Measurements from ENCODE around the gene ATN1.
"Not testable (repeated sequence)": the region's sequence is repeated elsewhere in the genome, so short reads cannot be mapped to it uniquely, and the experiment has no call there.

The ATN1 gene, protein sequence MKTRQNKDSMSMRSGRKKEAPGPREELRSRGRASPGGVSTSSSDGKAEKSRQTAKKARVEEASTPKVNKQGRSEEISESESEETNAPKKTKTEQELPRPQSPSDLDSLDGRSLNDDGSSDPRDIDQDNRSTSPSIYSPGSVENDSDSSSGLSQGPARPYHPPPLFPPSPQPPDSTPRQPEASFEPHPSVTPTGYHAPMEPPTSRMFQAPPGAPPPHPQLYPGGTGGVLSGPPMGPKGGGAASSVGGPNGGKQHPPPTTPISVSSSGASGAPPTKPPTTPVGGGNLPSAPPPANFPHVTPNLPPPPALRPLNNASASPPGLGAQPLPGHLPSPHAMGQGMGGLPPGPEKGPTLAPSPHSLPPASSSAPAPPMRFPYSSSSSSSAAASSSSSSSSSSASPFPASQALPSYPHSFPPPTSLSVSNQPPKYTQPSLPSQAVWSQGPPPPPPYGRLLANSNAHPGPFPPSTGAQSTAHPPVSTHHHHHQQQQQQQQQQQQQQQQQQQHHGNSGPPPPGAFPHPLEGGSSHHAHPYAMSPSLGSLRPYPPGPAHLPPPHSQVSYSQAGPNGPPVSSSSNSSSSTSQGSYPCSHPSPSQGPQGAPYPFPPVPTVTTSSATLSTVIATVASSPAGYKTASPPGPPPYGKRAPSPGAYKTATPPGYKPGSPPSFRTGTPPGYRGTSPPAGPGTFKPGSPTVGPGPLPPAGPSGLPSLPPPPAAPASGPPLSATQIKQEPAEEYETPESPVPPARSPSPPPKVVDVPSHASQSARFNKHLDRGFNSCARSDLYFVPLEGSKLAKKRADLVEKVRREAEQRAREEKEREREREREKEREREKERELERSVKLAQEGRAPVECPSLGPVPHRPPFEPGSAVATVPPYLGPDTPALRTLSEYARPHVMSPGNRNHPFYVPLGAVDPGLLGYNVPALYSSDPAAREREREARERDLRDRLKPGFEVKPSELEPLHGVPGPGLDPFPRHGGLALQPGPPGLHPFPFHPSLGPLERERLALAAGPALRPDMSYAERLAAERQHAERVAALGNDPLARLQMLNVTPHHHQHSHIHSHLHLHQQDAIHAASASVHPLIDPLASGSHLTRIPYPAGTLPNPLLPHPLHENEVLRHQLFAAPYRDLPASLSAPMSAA (N-terminal part only)

DNA sequence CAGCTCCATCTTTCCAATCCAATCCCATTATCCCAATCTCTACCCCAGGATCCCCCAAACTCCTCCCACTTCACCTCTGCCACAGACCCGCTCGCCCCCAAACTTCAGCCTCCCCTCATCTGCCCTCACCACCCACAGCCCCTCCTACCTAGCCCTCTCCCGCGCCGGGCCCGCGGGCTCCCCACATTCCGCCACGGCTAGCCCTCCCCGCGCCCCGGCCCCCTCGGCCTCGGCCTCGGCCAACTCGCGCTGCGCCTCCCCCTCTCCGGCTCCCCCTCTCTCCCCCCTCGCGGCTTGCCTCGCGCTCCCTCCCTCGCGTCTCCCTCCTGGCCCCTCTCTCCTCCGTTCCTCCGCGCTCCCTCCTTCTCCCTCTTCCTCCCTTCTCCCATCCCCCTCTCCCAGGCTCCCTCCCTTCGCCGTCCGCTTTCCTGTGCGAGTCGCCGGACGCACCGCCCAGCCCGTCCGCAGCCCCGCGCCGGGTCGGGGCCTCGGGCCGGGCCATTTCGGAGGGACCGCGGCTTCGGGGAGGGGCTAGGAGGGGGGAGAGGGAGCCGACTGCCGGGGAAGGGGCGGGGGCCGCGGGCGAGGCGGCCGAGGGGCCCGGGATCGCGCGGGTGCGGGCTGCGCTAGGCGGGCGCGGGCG lies at the start of gene ATN1:
Gene ATN1, plus strand, starts transcription at position 581 of the 643 bp plus-strand sequence. CDS start 6,043 bp downstream, outside the sequence.
- H3K4me3 ChIP-seq (replicated peaks in 1 of 2; ENCODE audit: low read depth in 2 of 2, low read length in 2 of 2), result peak within 1 kb of the TSS; percentile 79 to 89
- peak; percentile 75 to 92 for DNase-seq (ENCODE audit: low read depth in 2 of 2)
- TF ChIP-seq, protein P1, sequence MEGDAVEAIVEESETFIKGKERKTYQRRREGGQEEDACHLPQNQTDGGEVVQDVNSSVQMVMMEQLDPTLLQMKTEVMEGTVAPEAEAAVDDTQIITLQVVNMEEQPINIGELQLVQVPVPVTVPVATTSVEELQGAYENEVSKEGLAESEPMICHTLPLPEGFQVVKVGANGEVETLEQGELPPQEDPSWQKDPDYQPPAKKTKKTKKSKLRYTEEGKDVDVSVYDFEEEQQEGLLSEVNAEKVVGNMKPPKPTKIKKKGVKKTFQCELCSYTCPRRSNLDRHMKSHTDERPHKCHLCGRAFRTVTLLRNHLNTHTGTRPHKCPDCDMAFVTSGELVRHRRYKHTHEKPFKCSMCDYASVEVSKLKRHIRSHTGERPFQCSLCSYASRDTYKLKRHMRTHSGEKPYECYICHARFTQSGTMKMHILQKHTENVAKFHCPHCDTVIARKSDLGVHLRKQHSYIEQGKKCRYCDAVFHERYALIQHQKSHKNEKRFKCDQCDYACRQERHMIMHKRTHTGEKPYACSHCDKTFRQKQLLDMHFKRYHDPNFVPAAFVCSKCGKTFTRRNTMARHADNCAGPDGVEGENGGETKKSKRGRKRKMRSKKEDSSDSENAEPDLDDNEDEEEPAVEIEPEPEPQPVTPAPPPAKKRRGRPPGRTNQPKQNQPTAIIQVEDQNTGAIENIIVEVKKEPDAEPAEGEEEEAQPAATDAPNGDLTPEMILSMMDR (IDR thresholded peaks at IDR 0.05; ENCODE audit: low read depth, low read length), result no peak

DNA sequence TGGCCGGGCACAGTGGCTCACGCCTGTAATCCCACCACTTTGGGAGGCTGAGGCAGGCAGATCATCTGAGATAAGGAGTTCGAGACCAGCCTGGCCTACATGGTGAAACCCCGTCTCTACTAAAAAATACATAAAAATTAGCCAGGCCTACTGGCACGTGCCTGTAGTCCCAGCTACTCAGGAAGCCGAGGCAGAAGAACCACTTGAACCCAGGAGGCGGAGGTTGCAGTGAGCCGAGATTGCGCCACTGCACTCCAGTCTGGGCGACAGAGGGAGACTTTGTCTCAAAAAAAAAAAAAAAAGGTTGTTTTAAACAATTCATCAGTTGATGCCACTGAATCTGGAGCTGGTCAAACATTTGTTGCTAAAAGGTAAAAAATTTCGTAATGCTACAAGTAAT lies 47.9 kb upstream of the ATN1 start:
- DNase-seq (ENCODE audit: low read depth in 2 of 2); H3K4me3 ChIP-seq (replicated peaks in 1 of 2; ENCODE audit: low read depth in 2 of 2, low read length in 2 of 2): not testable (repeated sequence)

DNA sequence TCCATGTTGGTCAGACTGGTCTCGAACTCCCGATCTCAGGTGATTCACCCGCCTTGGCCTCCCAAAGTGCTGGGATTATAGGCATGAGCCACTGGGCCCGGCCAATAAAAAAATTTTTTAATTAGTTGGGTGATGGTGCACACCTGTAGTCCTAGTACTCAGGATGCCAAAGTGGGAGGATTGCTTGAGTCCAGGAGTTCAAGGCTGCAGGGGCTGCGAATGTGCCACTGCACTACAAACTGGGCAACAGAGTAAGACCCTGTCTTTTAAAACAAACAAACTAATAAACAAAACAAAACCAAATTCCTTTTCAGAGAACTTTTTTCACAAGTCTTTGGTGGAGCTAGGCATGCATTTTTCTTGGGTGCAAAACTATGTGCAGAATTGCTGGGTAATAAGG lies 44.5 kb upstream of the ATN1 start:
- H3K4me3 ChIP-seq (replicated peaks in 1 of 2; ENCODE audit: low read depth in 2 of 2, low read length in 2 of 2), result no peak overlapping the region
- TF ChIP-seq, protein P1 (IDR thresholded peaks at IDR 0.05; ENCODE audit: low read depth, low read length), result no peak
- no peak for DNase-seq (ENCODE audit: low read depth in 2 of 2)

DNA sequence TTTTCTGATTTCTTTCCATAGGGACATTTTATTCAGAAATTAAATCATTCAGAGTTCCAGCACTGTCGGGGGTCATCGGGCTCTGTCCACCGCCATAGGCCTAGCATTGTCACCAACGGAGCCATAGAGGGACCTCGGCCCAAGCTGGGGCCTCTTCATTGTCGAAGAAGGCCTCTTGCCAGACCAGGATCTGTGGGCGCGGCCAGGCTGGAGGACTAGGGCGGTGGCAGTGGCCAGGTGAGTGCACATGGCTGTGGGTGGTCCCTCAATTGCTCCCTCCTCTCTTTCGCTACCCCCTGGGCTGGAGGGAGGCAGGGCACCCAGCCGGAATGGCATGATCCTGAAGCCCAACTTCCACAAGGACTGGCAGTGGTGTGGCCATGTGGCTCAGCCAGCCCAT lies 44.1 kb upstream of the ATN1 start:
- no peak for DNase-seq (ENCODE audit: low read depth in 2 of 2)
- TF ChIP-seq, protein P1 (IDR thresholded peaks at IDR 0.05; ENCODE audit: low read depth, low read length), result no peak
- no peak overlapping the region for H3K4me3 ChIP-seq (replicated peaks in 1 of 2; ENCODE audit: low read depth in 2 of 2, low read length in 2 of 2)

DNA sequence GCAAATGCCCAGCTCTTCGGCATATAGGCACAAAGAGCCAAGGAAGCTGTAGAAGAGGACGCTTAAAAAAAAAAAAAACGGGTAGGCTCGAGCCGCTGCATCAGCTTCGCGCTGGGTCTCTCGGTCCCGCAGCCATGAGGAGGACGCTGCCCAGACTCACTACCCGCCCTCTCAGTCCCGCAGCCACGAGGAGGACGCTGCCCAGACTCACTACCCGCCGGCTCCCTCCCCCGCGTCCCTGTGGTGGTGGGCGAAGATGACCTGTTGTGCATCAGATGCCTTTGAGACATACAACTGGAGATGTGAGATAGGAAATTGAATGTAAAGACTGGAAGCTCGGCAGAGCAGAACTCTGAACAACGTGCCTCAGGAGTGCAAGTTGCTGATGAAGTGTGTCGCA lies 43.2 kb upstream of the ATN1 start:
- DNase-seq (ENCODE audit: low read depth in 2 of 2), result no peak
- no peak overlapping the region for H3K4me3 ChIP-seq (replicated peaks in 1 of 2; ENCODE audit: low read depth in 2 of 2, low read length in 2 of 2)
- TF ChIP-seq, protein P1 (IDR thresholded peaks at IDR 0.05; ENCODE audit: low read depth, low read length), result no peak

DNA sequence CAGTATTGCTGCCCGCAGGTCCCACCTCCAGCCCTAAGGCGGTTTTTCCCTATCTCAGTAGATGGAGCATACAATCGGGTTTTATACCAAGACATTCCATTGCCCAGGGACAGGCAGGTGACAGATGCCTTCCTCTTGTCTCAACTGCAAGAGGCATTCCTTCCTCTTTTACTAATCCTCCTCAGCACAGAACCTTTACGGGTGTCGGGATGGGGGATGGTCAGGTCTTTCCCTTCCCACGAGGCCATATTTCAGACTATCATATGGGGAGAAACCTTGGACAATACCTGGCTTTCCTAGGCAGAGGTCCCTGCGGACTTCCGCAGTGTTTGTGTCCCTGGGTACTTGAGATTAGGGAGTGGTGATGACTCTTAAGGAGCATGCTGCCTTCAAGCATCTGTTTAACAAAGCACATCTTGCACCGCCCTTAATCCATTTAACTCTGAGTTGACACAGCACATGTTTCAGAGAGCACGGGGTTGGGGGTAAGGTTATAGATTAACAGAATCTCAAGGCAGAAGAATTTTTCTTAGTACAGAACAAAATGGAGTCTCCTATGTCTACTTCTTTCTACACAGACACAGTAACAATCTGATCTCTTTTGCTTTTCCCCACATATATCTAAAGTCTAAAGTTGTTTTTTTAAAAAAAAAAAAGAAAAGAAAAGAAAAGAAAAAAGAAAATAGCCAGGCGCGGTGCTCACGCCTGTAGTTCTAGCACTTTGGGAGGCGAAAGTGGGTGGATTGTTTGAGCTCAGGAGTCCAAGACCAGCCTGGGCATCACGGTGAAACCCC lies 41.4 kb upstream of the ATN1 start:
- not testable (repeated sequence) for H3K4me3 ChIP-seq (replicated peaks in 1 of 2; ENCODE audit: low read depth in 2 of 2, low read length in 2 of 2); DNase-seq (ENCODE audit: low read depth in 2 of 2)

DNA sequence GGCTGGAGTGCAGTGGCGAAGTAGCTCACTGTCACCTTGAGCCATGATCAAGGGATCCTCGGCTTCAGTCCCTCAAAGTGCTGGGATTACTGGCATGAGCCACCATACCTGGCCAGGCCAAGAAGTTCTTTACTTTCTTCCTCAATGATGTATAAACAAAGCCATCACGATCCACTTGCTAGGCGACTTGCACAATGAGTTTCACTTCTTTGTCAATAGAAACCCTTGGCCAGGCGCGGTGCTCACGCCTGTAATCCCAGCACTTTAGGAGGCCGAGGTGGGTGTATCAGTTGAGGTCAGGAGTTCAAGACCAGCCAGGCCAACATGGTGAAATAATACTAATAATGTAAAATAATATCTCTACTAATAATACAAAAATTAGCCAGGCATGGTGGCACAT lies 40.3 kb upstream of the ATN1 start:
- H3K4me3 ChIP-seq (replicated peaks in 1 of 2; ENCODE audit: low read depth in 2 of 2, low read length in 2 of 2), result no peak overlapping the region
- DNase-seq (ENCODE audit: low read depth in 2 of 2), result no peak
- TF ChIP-seq, protein P1 (IDR thresholded peaks at IDR 0.05; ENCODE audit: low read depth, low read length), result no peak

Data from cardiac fibroblast (primary cell).